RPMI7951 (cell line): ENCODE data around the gene CD7. TPM values are rescaled to one million over a fixed set of nuclear protein-coding genes. Genes with fewer than 3 reads are reported as not detected.

Source experiments
- total RNA-seq: library from RNA; depleted of rRNA; stranded (reverse); fragments of >200 nt; shearing (Covaris generic); gene quantifications from 2 replicates; pipeline ENCODE4 v1.2.3, GENCODE V29; 2014; rRNA removed

CD7 gene
- total RNA-seq, 1 experiment from 2014 or later, result not detected

Other genes starting within 250 kb of the CD7 start
- gene FASN, start 219.4 kb downstream of the CD7 start, total RNA-seq, result 26.4 and 28.7 TPM in 2 replicates
- gene CCDC57, start 104.8 kb downstream of the CD7 start, total RNA-seq, result 3.7 and 5.0 TPM in 2 replicates
- gene SLC16A3, start 88.6 kb downstream of the CD7 start, total RNA-seq, result 104 and 207 TPM in 2 replicates
- 20.4 and 22.6 TPM in 2 replicates for gene CSNK1D, start 43.9 kb downstream of the CD7 start, total RNA-seq
- 17.2 and 19.7 TPM in 2 replicates for gene SECTM1, start 16.2 kb upstream of the CD7 start, total RNA-seq
- 0.24 TPM in 1 of 2 replicates, not detected in the other for gene TEX19, start 41.6 kb upstream of the CD7 start, total RNA-seq
- gene UTS2R, start 54.2 kb upstream of the CD7 start, total RNA-seq, result not detected in 2 replicates
- gene HEXD, start 100.7 kb upstream of the CD7 start, total RNA-seq, result 2.4 and 3.0 TPM in 2 replicates
- gene OGFOD3, start 101.0 kb upstream of the CD7 start, total RNA-seq, result 29.2 and 31.0 TPM in 2 replicates
- gene CYBC1, start 133.1 kb upstream of the CD7 start, total RNA-seq, result 25.7 and 25.8 TPM in 2 replicates
- gene NARF, start 141.1 kb upstream of the CD7 start, total RNA-seq, result 52.4 and 69.7 TPM in 2 replicates
- 17.1 and 17.8 TPM in 2 replicates for gene FOXK2, start 202.1 kb upstream of the CD7 start, total RNA-seq